Fibroblast of mammary gland (primary cell): ENCODE measurements around the gene LRRC1.
"Not testable (repeated sequence)": the region's sequence is repeated elsewhere in the genome, so short reads cannot be mapped to it uniquely, and the experiment has no call there.

Experiments used
- DNase-seq: peaks from one replicate; pipeline ENCODE4 v3.0.0-alpha.2; 2010; ENCODE audit warnings: low read depth
- H3K4me3 ChIP-seq: 2 replicates; pipeline ENCODE4 v1.5.1; 2011; ENCODE audit warnings: low read depth, mild to moderate bottlenecking, low read length, moderate library complexity; ENCODE audit not compliant: control insufficient read depth
- TF ChIP-seq, protein P1 (sequence below): conservative IDR thresholded peaks from 2 replicates; pipeline ENCODE4 v1.5.1; 2011; ENCODE audit warnings: low read depth, low read length, inconsistent platforms; ENCODE audit not compliant: control insufficient read depth, insufficient read depth

LRRC1 gene

DNA sequence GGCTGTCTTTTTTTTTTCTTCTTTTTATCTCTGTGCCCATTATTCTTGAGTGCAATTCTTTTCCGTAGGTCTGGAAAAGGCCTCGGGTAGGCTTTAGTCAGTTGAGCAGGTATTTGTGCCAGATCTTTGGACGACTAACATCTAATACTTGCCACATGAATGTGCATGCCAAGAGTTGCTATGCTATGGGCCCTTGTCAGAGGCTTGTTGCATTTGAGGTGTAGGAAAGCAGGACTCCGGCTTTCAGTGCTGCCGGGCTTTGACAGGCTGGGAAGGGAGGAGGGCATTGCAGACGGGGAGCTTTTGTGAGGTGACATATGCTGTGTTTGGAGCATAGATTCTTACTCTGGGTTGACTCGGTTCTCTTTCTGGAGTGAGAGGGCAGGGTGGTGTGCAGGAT is 10.2 kb downstream of the LRRC1 start:
- no peak for DNase-seq
- H3K4me3 ChIP-seq: no peak overlapping the region
- TF ChIP-seq, protein P1, sequence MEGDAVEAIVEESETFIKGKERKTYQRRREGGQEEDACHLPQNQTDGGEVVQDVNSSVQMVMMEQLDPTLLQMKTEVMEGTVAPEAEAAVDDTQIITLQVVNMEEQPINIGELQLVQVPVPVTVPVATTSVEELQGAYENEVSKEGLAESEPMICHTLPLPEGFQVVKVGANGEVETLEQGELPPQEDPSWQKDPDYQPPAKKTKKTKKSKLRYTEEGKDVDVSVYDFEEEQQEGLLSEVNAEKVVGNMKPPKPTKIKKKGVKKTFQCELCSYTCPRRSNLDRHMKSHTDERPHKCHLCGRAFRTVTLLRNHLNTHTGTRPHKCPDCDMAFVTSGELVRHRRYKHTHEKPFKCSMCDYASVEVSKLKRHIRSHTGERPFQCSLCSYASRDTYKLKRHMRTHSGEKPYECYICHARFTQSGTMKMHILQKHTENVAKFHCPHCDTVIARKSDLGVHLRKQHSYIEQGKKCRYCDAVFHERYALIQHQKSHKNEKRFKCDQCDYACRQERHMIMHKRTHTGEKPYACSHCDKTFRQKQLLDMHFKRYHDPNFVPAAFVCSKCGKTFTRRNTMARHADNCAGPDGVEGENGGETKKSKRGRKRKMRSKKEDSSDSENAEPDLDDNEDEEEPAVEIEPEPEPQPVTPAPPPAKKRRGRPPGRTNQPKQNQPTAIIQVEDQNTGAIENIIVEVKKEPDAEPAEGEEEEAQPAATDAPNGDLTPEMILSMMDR: no peak

GRCh38 chr6:53805725-53806124 is 10.9 kb downstream of the LRRC1 start:
- TF ChIP-seq, protein P1: no peak
- H3K4me3 ChIP-seq: no peak overlapping the region
- DNase-seq: no peak

- not testable (repeated sequence) for DNase-seq, H3K4me3 ChIP-seq
Observed at GRCh38 chr6:53807606-53808005, 12.8 kb downstream of the LRRC1 start.

GRCh38 chr6:53808302-53808881 is 13.6 kb downstream of the LRRC1 start:
- TF ChIP-seq, protein P1: no peak
- no peak for DNase-seq
- H3K4me3 ChIP-seq: no peak overlapping the region

DNA sequence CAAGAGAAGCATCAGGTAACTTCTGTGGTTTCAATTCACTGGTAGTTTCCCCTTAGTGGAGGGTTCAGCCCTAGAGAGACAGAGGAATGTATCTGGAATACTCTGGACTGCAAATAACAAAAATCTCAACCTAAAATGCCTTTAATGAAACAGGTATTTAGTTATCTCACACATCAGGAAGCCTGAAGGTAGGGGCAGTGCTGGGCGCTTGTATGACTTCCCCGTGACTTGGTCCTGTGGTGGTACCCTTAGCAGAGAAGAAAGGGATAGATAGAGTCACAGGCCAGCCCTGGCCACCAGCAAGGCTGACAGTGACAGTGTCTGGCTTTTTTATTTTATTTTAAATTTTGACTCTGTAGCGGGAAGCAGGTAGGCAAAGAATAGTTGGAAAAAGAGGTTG is 14.9 kb downstream of the LRRC1 start:
- TF ChIP-seq, protein P1: no peak
- H3K4me3 ChIP-seq: no peak overlapping the region
- DNase-seq: no peak

- TF ChIP-seq, protein P1: no peak
- DNase-seq: no peak
- no peak overlapping the region for H3K4me3 ChIP-seq
Observed at GRCh38 chr6:53811082-53811481, 16.3 kb downstream of the LRRC1 start.

- H3K4me3 ChIP-seq: no peak overlapping the region
- no peak for DNase-seq
- TF ChIP-seq, protein P1: no peak
Observed at GRCh38 chr6:53811746-53812145, 16.9 kb downstream of the LRRC1 start.
